Stimulated activated naive CD8-positive, alpha-beta T cell treated with anti-CD3 and anti-CD28 coated beads, Interleukin-15, Interleukin-2, amounts not matched to agents 100 ng/mL and 50 ng/mL, for 24 hours (primary cell): ENCODE results near the gene RNF125.
A peak's percentile ranks its signal among the peaks of the same experiment; 100 is the strongest.

Experiments used
- H3K27ac Mint-ChIP-seq: one replicate; pipeline ENCODE4 v1.8.0; 2021; ENCODE audit warnings: mild to moderate bottlenecking, mixed read lengths
- H3K27me3 Mint-ChIP-seq: one replicate; pipeline ENCODE4 v1.8.0; 2021; ENCODE audit warnings: mixed read lengths
- H3K36me3 Mint-ChIP-seq: one replicate; pipeline ENCODE4 v1.8.0; 2021; ENCODE audit warnings: low read depth, mixed read lengths
- H3K4me1 Mint-ChIP-seq: one replicate; pipeline ENCODE4 v1.8.0; 2021; ENCODE audit warnings: low read depth, mixed read lengths
- H3K4me3 Mint-ChIP-seq: one replicate; pipeline ENCODE4 v1.8.0; 2021; ENCODE audit warnings: mild to moderate bottlenecking, mixed read lengths
- H3K9me3 Mint-ChIP-seq: one replicate; pipeline ENCODE4 v1.8.0; 2021; ENCODE audit warnings: mixed read lengths

RNF125 gene

DNA sequence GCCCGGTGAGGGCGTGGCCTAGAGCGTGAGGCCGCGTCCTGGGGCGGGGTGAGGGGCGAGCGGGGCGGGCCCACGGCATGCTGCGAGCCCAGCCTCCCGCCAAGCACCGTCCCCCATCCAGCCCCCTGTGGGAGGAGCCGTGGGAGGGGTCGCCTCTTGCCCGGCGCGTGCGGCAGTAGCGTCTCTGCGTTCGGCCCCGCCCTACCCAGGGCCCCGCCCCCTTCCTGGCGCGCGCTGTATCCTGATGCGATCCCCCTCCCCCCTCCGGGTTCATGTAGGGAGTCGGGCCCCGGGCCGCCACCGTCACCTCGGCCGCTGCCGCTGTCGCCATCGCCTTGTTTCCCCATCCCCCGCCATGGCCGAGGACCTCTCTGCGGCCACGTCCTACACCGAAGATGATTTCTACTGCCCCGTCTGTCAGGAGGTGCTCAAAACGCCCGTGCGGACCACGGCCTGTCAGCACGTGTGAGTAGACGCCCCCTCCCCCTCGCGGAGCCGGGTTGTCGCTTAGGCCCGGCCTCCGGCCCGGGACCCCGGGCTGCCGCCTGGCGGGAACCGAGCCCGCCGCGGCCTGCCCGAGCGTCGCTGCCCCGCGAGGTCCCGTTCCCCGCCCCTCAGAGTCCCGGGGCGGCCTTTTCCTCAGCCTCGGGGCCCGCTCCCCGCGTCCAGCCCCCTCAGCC, 73.9 kb downstream of the RNF125 start:
- Mint-ChIP-seq H3K4me1 (peaks cover 43% of the 10 kb centered on the region), H3K4me3 (peak overlapping the region; percentile 96), H3K9me3 (no peaks in the 10 kb centered on the region), H3K27me3 (no peaks in the 10 kb centered on the region), H3K36me3 (peaks cover 45% of the 10 kb centered on the region), H3K27ac (peak overlapping the region; percentile 97)

DNA sequence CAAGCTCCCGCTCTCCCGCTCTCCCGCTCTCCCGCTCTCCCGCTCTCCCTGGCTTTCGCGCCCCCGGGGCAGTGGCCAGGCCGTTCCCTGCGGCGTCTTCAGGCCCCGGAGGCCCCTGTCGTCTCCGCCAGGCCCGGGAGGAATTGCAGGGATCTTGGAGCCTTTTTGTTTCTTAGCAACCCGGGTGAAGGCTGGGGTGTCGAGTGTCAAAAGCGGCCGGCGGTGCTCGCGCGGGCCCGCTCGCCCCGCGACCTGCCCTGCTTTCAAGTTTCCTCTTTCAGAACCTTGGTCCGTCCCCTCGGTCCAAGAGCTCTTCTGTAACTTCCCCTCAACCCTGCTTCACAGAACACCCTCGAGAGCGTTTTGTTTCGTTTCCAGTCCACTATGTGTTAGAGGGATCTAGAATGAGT, 74.5 kb downstream of the RNF125 start:
- Mint-ChIP-seq H3K4me3 (peak overlapping the region; percentile 96), H3K27ac (peak overlapping the region; percentile 91), H3K36me3 (peaks cover 45% of the 10 kb centered on the region), H3K9me3 (no peaks in the 10 kb centered on the region), H3K4me1 (peaks cover 48% of the 10 kb centered on the region), H3K27me3 (no peaks in the 10 kb centered on the region)

DNA sequence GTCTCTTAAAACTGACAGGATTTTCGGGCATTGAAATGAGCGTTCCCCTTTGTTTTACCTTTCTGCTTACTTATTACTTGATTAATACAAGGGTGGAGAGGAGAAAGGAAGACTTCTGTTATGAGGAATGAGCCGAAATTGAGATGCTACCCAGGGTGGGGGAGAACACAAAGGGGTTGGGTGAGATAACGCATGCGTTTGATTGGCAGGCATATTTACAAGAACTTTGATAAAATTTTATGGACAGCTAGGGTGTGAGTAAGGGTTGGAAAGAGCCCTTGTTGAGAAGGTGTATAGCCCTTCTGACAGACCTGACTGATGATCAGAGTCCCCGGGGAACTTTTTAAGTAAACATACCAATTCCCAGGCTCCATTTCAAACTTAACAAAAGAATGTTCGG, 74.9 kb downstream of the RNF125 start:
- no peaks in the 10 kb centered on the region for H3K27me3 Mint-ChIP-seq
- H3K4me3 Mint-ChIP-seq = peak overlapping the region; percentile 96
- H3K36me3 Mint-ChIP-seq = peaks cover 45% of the 10 kb centered on the region
- H3K9me3 Mint-ChIP-seq = no peaks in the 10 kb centered on the region
- H3K27ac Mint-ChIP-seq = peak overlapping the region; percentile 91
- H3K4me1 Mint-ChIP-seq = peaks cover 48% of the 10 kb centered on the region

DNA sequence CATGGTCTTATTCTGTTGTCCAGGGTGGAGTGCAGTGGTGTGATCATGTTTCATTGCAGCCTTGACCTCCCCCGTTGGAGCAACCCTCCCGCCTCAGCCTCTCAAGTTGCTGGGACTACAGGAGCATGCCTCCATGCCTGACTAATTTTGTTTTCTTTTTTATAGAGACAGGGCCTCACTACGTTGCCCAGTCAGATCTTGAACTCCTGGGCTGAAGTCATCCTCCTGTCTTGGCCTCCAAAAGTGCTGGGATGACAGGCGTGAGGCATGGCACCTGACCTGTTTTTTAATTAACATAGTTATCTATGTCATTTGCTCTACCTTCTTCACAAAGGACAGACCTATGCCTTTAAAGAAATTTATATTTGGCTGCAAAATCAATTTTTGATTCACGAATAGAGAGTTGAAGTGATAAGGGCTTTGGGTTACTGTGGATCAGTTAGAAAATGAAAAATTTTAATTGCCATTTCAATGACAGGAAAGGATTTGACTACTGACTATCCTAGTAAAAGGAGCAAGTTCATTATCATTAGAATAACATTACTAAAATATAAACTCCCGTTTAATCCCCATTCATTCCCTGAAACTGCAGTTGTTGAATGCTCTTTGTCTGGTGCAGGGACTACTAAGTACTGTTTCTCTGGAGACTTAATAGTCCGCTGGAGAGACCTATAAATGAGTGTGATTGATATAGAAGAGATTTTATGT, 76.7 kb downstream of the RNF125 start:
- Mint-ChIP-seq H3K4me3 (peak overlapping the region; percentile 96), H3K4me1 (peaks cover 60% of the 10 kb centered on the region), H3K27ac (peak overlapping the region; percentile 95), H3K27me3 (no peaks in the 10 kb centered on the region), H3K9me3 (no peaks in the 10 kb centered on the region), H3K36me3 (peaks cover 57% of the 10 kb centered on the region)

DNA sequence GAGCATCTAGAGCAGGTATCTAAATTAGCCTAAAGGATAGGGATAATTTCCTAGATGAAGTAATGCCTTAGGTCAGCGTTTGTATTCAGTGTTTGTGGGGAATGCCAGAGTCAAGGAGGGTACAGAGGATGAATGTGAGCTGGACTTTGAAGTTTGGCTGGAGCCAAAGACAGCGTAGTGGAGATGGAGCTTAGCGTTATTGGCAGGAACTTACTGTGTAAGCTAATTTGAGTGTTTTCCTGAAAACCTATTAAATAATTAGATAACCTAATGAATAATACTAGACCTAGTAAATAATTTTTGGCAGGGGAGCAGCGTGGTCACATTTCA, 77.2 kb downstream of the RNF125 start:
- Mint-ChIP-seq H3K4me1 (peaks cover 62% of the 10 kb centered on the region), H3K36me3 (peaks cover 59% of the 10 kb centered on the region), H3K9me3 (no peaks in the 10 kb centered on the region), H3K4me3 (peak overlapping the region; percentile 96), H3K27me3 (no peaks in the 10 kb centered on the region), H3K27ac (peak overlapping the region; percentile 95)

DNA sequence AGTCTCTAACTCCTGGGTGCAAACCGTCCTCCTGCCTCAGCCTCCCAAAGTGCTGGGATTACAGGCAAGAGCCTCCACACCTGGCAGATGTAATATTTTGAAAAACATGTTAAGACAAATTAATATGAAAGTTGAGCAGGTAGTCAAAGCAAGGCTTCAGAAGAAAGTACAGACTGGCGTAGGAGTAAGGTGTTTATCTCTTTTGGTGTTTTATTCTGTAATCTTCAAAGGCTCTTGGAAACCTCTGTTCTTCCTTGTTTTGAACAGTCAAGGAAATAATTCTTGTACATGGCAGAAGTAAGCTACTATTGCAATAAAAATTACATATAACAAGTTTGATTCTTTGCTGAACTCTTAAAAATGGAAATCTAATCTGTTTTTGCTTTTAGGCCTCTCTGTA, 78.3 kb downstream of the RNF125 start:
- H3K27ac Mint-ChIP-seq = peak overlapping the region; percentile 95
- peaks cover 65% of the 10 kb centered on the region for H3K36me3 Mint-ChIP-seq
- peaks cover 60% of the 10 kb centered on the region for H3K4me1 Mint-ChIP-seq

DNA sequence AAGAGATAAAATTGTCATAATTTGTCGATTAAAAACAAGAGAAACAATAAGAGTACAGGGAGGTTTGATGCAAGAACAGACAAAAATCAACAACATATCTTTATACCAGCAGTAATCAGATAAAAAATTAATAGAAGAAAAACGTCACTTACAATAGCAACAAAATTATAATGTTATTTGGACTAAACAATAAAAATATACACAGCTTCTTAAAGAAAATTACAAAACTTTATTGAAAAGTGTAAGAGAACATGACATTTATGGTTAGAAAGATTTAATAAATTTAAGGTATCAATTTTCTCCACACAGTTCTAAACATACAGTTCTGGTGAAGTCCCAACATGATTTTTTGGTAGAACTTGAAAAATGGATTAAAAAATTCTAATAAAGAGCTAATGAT, 85.9 kb downstream of the RNF125 start:
- no peak overlapping the region for H3K4me3 Mint-ChIP-seq
- H3K4me1 Mint-ChIP-seq = peaks cover 45% of the 10 kb centered on the region
- H3K27me3 Mint-ChIP-seq = no peaks in the 10 kb centered on the region
- H3K36me3 Mint-ChIP-seq = peaks cover 50% of the 10 kb centered on the region
- H3K27ac Mint-ChIP-seq = peak overlapping the region; percentile 63
- H3K9me3 Mint-ChIP-seq = no peaks in the 10 kb centered on the region

More for the DNA sequence above, 78.3 kb downstream of the RNF125 start:
- Mint-ChIP-seq H3K27me3 (no peaks in the 10 kb centered on the region), H3K9me3 (no peaks in the 10 kb centered on the region), H3K4me3 (peak overlapping the region; percentile 96)

DNA sequence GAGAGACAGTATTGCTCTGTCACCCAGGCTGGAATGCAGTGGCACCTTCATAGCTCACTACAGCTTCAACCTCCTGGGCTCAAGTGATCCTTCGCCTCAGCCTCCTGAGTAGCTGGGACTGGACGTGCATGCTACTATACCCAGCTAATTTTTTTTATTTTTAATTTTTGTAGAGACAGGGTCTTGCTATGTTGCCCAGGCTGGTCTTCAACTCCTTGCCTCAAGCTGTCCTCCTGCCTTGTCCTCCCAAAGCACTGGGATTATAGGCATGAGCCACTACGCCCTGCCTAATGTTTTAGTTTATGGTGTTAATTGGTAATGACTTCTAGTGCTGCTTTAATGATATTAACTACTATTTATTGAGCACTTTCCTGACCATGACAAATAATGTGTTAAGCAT, 91.4 kb downstream of the RNF125 start:
- Mint-ChIP-seq H3K9me3 (no peaks in the 10 kb centered on the region), H3K27me3 (no peaks in the 10 kb centered on the region), H3K4me1 (peaks cover 60% of the 10 kb centered on the region), H3K4me3 (no peak overlapping the region), H3K36me3 (peaks cover 60% of the 10 kb centered on the region), H3K27ac (no peak overlapping the region)

DNA sequence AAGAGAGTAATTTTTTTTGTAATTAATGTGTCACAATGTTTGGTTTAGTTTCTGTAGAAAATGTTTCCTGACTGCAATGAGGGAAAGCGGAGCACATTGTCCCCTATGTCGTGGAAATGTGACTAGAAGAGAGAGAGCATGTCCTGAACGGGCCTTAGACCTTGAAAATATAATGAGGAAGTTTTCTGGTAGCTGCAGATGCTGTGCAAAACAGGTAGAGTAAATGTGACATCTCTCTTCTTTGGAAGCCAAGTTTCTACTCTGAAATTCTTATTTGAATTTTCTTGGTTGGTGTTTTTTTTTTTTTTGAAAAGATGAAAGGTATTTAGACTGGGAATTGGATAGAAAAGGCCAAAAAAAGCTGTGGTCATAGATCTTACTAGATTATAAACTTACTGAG, 93.1 kb downstream of the RNF125 start:
- H3K27ac Mint-ChIP-seq = peak overlapping the region; percentile 71
- H3K4me1 Mint-ChIP-seq = peaks cover 45% of the 10 kb centered on the region
- no peaks in the 10 kb centered on the region for H3K9me3 Mint-ChIP-seq
- H3K36me3 Mint-ChIP-seq = peaks cover 62% of the 10 kb centered on the region
- no peak overlapping the region for H3K4me3 Mint-ChIP-seq
- H3K27me3 Mint-ChIP-seq = no peaks in the 10 kb centered on the region

DNA sequence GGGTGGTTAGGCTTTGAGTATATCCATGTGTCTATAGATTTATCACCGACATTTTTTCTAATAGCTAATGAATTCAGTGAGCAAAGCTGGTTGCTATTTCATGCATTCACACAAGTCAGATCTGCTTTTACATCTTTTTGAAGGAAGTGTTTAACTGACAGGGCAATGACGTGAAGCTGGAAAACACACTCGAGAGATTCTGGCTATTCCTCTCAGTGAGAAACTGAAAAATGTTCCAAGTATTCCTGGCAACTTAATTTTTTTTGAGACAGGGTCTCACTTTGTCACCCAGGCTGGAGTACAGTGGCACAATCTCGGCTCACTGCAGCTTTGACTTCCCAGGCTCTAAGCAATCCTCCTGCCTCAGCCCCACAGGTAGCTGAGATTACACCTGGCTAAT, 94.2 kb downstream of the RNF125 start:
- Mint-ChIP-seq H3K4me3 (no peak overlapping the region), H3K4me1 (peaks cover 46% of the 10 kb centered on the region), H3K9me3 (no peaks in the 10 kb centered on the region), H3K27ac (no peak overlapping the region), H3K36me3 (peaks cover 72% of the 10 kb centered on the region), H3K27me3 (no peaks in the 10 kb centered on the region)

DNA sequence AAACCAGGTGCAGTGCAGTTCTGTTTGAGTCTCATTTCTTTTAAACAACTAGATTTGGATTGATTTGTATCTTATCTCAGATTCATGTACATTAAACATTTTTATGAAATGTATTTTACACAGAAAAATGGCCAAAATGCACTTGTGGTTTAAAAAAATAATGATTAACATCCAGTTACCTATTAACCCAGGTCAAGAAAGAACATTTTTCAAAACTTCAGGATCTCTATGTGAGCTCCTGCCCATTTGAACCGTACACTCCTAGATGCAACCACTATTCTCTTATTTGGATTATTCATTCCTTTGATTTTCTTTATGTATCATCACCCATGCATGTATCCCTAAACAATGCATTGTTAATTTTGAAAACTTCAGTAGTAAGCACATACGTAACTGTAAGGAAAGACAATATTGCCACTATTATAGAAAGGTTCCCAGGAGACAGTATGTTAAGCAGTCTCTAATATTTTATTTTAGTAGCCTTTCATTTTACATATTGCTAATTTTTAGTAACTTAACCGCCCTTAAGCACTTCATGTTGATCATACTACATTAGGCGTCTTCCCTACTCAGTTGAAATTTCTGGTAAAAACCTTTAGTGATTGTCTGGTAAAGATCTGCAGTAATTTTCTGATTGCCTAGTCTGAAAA, 95.8 kb downstream of the RNF125 start:
- H3K9me3 Mint-ChIP-seq = no peaks in the 10 kb centered on the region
- H3K4me1 Mint-ChIP-seq = peaks cover 42% of the 10 kb centered on the region
- no peaks in the 10 kb centered on the region for H3K27me3 Mint-ChIP-seq
- H3K36me3 Mint-ChIP-seq = peaks cover 70% of the 10 kb centered on the region
- H3K27ac Mint-ChIP-seq = no peak overlapping the region
- no peak overlapping the region for H3K4me3 Mint-ChIP-seq

DNA sequence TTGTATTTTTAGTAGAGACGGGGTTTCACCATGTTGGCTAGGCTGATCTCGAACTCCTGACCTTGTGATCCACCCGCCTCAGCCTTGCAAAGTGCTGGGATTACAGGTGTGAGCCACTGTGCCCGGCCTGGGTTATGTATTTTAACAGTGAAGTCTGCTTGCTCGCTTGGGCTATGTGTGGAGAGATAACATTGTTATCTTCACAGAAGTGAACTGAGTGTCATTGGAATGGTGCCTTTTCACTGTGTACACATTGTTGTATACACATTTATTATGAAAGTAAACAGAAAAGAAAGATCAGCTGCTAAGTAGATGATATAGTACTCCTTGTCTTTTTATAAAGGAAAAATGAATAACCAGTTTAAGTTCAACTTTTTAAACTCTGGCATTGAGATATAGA, 103.4 kb downstream of the RNF125 start:
- no peak overlapping the region for H3K27ac Mint-ChIP-seq
- no peaks in the 10 kb centered on the region for H3K9me3 Mint-ChIP-seq
- H3K36me3 Mint-ChIP-seq = peaks cover 72% of the 10 kb centered on the region
- H3K4me3 Mint-ChIP-seq = no peak overlapping the region
- peaks cover 13% of the 10 kb centered on the region for H3K4me1 Mint-ChIP-seq
- H3K27me3 Mint-ChIP-seq = no peaks in the 10 kb centered on the region
